GM18868 (cell line): ENCODE data around the gene ATG10.
"Not testable (repeated sequence)": the region's sequence is repeated elsewhere in the genome, so short reads cannot be mapped to it uniquely, and the experiment has no call there.

ENCODE experiments used
- ATAC-seq: cut with Tn5 transposase; IDR thresholded peaks from one replicate; pipeline ENCODE4 v1.9.1; 2021; ENCODE audit warnings: mild to moderate bottlenecking, moderate library complexity; ENCODE audit not compliant: unreplicated experiment

ATG10 gene

GRCh38 chr5:82111191-82111590, 139.4 kb downstream of the ATG10 start:
- ATAC-seq, result peak; percentile 45

GRCh38 chr5:82115858-82116257, 144.0 kb downstream of the ATG10 start:
- no peak for ATAC-seq

GRCh38 chr5:82119889-82120288, 148.1 kb downstream of the ATG10 start:
- no peak for ATAC-seq

GRCh38 chr5:82129723-82130285, 158.0 kb downstream of the ATG10 start:
- ATAC-seq, result no peak

- ATAC-seq, result no peak
Observed at GRCh38 chr5:82130602-82131001, 158.8 kb downstream of the ATG10 start.

- ATAC-seq, result no peak
Observed at GRCh38 chr5:82137205-82137604, 165.4 kb downstream of the ATG10 start.

GRCh38 chr5:82139837-82140236, 168.0 kb downstream of the ATG10 start:
- not testable (repeated sequence) for ATAC-seq

GRCh38 chr5:82142217-82142841, 170.5 kb downstream of the ATG10 start:
- no peak for ATAC-seq

GRCh38 chr5:82142928-82143577, 171.2 kb downstream of the ATG10 start:
- no peak for ATAC-seq

GRCh38 chr5:82147860-82148573, 176.2 kb downstream of the ATG10 start:
- ATAC-seq, result no peak

GRCh38 chr5:82149434-82149833, 177.6 kb downstream of the ATG10 start:
- ATAC-seq, result no peak

- ATAC-seq, result no peak
Observed at GRCh38 chr5:82150559-82150958, 178.7 kb downstream of the ATG10 start.

- ATAC-seq, result no peak
Observed at GRCh38 chr5:82151204-82151603, 179.4 kb downstream of the ATG10 start.

GRCh38 chr5:82151662-82152061, 179.8 kb downstream of the ATG10 start:
- no peak for ATAC-seq

- no peak for ATAC-seq
Observed at GRCh38 chr5:82152978-82153481, 181.2 kb downstream of the ATG10 start.

GRCh38 chr5:82154776-82155175, 183.0 kb downstream of the ATG10 start:
- no peak for ATAC-seq

- no peak for ATAC-seq
Observed at GRCh38 chr5:82155305-82155704, 183.5 kb downstream of the ATG10 start.

- no peak for ATAC-seq
Observed at GRCh38 chr5:82156874-82157273, 185.1 kb downstream of the ATG10 start.

- ATAC-seq, result no peak
Observed at GRCh38 chr5:82158755-82159413, 187.1 kb downstream of the ATG10 start.

GRCh38 chr5:82160948-82161347, 189.1 kb downstream of the ATG10 start:
- no peak for ATAC-seq

- no peak for ATAC-seq
Observed at GRCh38 chr5:82162573-82162972, 190.8 kb downstream of the ATG10 start.
